Kidney epithelial cell (primary cell): ENCODE results near the gene OPTN. TPM values are rescaled to one million over a fixed set of nuclear protein-coding genes. Genes with fewer than 3 reads are reported as not detected.

Experiments
- DNase-seq: peaks from one replicate; pipeline ENCODE4 v3.0.0-alpha.2; 2010; ENCODE audit warnings: low read depth
- H3K27me3 ChIP-seq: 2 replicates; pipeline ENCODE4 v1.6.0; 2011; ENCODE audit warnings: low read length; ENCODE audit not compliant: control insufficient read depth, insufficient read depth
- H3K36me3 ChIP-seq: 2 replicates; pipeline ENCODE4 v1.5.1; 2011; ENCODE audit warnings: low read length; ENCODE audit not compliant: control insufficient read depth, insufficient read depth
- H3K4me3 ChIP-seq: 2 replicates; pipeline ENCODE4 v1.5.1; 2011; ENCODE audit warnings: low read depth, mild to moderate bottlenecking, control low read depth, low read length
- total RNA-seq: library from RNA; depleted of rRNA; stranded (reverse); fragments of >200 nt; gene quantifications from 2 replicates; pipeline ENCODE4 v1.2.3, GENCODE V29; 2015
- TF ChIP-seq, protein P1 (sequence below): IDR thresholded peaks from 2 replicates; pipeline ENCODE4 v1.5.1; 2011; ENCODE audit warnings: mild to moderate bottlenecking, moderate library complexity, low read length, control low read depth, inconsistent platforms; ENCODE audit not compliant: insufficient read depth, poor library complexity, severe bottlenecking

The OPTN gene
- total RNA-seq, 1 donor from 2014 or later, result 114 TPM

DNA sequence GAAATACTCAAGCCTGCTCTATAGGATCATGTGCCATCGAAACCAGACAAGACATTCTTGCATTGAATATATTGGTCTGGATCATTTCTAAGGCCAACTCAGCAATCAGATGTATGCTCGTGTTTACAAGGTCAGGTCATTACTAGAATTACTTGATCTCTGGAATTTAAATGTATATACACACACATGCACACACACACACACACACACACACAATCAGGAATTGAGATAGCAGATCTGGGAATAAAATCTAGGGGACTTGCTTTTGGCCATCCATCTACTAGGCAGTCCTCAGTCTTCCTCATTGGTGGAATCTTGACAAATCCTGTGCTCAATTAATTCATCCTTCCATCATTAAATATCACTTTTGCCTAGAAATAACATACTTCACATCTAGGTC, 3.6 kb downstream of the OPTN start:
- DNase-seq, result no peak
- Histone ChIP-seq H3K4me3 (no peak overlapping the region), H3K36me3 (no peaks in the 10 kb centered on the region), H3K27me3 (no peaks in the 10 kb centered on the region)
- TF ChIP-seq, protein P1, sequence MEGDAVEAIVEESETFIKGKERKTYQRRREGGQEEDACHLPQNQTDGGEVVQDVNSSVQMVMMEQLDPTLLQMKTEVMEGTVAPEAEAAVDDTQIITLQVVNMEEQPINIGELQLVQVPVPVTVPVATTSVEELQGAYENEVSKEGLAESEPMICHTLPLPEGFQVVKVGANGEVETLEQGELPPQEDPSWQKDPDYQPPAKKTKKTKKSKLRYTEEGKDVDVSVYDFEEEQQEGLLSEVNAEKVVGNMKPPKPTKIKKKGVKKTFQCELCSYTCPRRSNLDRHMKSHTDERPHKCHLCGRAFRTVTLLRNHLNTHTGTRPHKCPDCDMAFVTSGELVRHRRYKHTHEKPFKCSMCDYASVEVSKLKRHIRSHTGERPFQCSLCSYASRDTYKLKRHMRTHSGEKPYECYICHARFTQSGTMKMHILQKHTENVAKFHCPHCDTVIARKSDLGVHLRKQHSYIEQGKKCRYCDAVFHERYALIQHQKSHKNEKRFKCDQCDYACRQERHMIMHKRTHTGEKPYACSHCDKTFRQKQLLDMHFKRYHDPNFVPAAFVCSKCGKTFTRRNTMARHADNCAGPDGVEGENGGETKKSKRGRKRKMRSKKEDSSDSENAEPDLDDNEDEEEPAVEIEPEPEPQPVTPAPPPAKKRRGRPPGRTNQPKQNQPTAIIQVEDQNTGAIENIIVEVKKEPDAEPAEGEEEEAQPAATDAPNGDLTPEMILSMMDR, result no peak

DNA sequence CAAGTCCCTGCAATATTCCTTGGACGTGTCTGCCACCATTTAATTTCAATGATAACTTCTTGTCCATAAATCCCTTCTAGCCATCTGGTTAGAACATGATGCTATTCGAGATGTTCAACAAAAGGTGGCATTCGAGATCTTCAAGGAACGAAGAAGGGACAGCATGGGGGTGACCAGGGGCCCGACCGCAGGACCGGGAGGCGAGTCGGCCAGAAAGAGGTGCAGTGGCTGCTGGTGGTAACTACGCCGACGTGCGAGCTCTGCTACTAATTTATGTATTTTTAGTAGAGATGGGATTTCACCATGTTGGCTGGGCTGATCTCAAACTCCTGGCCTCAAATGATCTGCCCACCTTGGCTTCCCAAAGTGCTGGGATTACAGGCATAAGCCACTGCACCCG, 4.7 kb downstream of the OPTN start:
- DNase-seq, result no peak
- H3K27me3 ChIP-seq, result no peaks in the 10 kb centered on the region
- TF ChIP-seq, protein P1, result no peak

DNA sequence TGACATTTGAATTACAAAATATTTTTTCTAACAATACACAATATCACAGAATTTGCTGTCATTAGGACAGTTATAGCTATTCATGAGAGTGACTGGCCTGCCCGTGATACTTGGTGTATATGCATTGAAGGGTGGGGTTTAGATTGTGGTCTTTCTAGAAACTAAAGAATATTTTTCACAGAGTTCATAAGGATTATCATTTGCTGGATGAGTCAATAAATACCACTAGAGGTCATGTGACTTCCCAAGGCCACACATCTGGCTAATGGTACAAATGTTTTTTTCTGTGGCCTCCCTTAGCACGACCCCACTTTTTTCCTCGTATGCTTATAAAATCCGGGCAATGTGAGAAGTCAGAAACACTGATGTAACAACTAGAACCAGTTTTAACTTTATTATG, 5.2 kb downstream of the OPTN start:
- Histone ChIP-seq H3K36me3 (peaks cover 2% of the 10 kb centered on the region), H3K27me3 (no peaks in the 10 kb centered on the region), H3K4me3 (no peak overlapping the region)
- DNase-seq, result no peak
- TF ChIP-seq, protein P1, result no peak

More for the DNA sequence above, 4.7 kb downstream of the OPTN start:
- H3K4me3 ChIP-seq, result no peak overlapping the region
- no peaks in the 10 kb centered on the region for H3K36me3 ChIP-seq

DNA sequence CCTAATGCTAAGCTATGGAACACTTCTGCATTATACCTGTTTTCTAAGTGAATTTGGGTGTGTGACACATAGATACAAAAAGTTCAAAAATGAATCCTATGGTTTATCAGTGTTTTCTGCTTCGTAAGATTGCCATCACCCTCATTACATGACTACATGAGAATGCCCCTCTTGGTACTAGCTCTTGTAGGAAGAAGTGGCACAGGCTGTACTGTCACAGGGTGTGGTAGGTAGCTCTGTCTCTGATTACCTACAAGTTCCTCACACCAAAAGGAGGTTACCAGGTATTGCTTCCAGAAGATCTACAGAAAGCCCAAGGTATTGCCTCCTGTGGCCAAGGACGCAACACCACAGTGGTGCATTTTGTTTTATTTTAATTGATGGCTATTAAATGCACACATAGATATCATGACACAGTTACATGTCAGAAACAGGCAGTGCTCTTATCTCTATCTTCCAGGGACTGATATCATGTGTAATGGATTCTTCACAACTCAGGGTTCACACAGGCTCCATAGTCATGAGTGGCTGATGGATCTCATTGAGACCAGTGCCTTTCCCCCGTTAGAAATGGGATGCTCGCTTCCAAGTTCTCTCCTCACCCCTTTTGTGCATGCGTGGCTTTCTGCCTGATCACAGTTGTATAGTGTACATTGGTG, 6.6 kb downstream of the OPTN start:
- Histone ChIP-seq H3K36me3 (peaks cover 2% of the 10 kb centered on the region), H3K4me3 (no peak overlapping the region), H3K27me3 (no peaks in the 10 kb centered on the region)
- no peak for DNase-seq
- TF ChIP-seq, protein P1, result no peak

DNA sequence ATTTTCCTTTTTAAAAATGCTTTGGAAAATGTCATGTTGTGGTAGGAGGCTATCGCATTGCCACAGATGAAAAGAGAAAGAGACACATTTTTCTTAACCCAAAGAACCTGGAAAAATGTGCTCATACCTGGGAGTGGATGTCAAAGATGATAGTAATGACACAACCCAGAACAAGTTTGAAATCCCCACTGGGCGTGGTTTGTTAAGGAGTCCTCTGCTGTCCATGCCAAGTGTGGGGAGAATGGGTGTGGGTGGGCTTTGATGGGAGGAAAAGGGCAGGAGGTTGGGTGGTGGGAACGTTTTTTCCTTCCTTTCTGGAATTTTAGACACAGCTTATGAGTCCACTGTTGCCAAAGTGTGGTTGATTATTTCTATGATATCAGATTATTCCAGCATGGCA, 10.9 kb downstream of the OPTN start:
- H3K27me3 ChIP-seq, result no peaks in the 10 kb centered on the region
- H3K36me3 ChIP-seq, result peaks cover 5% of the 10 kb centered on the region
- no peak overlapping the region for H3K4me3 ChIP-seq
- DNase-seq, result no peak
- TF ChIP-seq, protein P1, result no peak

DNA sequence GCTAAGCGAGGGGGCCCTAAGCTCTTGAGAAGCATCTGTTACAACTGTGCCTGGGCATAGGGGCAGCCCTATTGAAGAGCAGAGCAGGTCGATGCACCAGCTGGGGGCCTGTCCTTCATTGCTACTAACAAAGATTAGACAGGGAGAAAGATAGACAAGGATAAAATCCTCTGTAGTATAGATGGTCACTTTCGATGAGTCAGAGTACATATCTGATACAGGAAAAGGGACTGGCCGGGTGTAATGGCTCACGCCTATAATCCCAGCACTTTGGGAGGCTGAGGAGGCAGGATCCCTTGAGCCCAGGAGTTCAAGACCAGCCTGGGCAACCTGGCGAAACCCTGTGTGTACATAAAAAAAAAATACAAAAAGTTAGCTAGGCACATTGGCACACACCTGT, 13.6 kb downstream of the OPTN start:
- TF ChIP-seq, protein P1, result no peak
- Histone ChIP-seq H3K27me3 (no peaks in the 10 kb centered on the region), H3K4me3 (no peak overlapping the region), H3K36me3 (peaks cover 6% of the 10 kb centered on the region)
- DNase-seq, result no peak
